ENCODE measurements around the gene BMPR1A. TPM values are rescaled to one million over a fixed set of nuclear protein-coding genes. Genes with fewer than 3 reads are reported as not detected.

The BMPR1A gene
- total and polyA plus RNA-seq, 4 donors, result 38.1 to 84.0 (median 63.4) TPM

Small RNA genes within 50 kb of the gene (small RNA-seq; reads per million reads assigned to genes)
- gene RNU1-19P (ENCODE audit: low replicate concordance), result 0.08 reads per million

Other genes with a start within 250 kb of the BMPR1A start
- 10 to 100 TPM; 42.6 to 57.0 TPM for gene WAPL, start 234.8 kb upstream of the BMPR1A start, total RNA-seq
- 10 to 100 TPM; 25.2 to 28.6 TPM for gene WAPL, start 234.8 kb upstream of the BMPR1A start, polyA plus RNA-seq (ENCODE audit: insufficient read length in 2 of 2)
- not detected for gene OPN4, start 102.1 kb upstream of the BMPR1A start, total RNA-seq
- gene OPN4, start 102.1 kb upstream of the BMPR1A start, polyA plus RNA-seq (ENCODE audit: insufficient read length in 2 of 2), result under 1 TPM in 1 of 2 donors, not detected in 1; 0.17 TPM
- 1 to 10 TPM in 1 of 2 donors, under 1 TPM in 1; 0.66 to 1.7 TPM for gene LDB3, start 88.1 kb upstream of the BMPR1A start, total RNA-seq
- gene LDB3, start 88.1 kb upstream of the BMPR1A start, polyA plus RNA-seq (ENCODE audit: insufficient read length in 2 of 2), result 1 to 10 TPM; 3.1 to 4.3 TPM
- 10 to 100 TPM; 14.9 to 33.5 TPM for gene MMRN2, start 201.0 kb downstream of the BMPR1A start, total RNA-seq
- gene MMRN2, start 201.0 kb downstream of the BMPR1A start, polyA plus RNA-seq (ENCODE audit: insufficient read length in 2 of 2), result 10 to 100 TPM; 13.5 to 14.6 TPM
- gene SNCG, start 202.0 kb downstream of the BMPR1A start, total RNA-seq, result 100 to 1,000 TPM in 1 of 2 donors, 10 to 100 TPM in 1; 94.8 to 169 TPM
- 100 to 1,000 TPM; 541 to 545 TPM for gene SNCG, start 202.0 kb downstream of the BMPR1A start, polyA plus RNA-seq (ENCODE audit: insufficient read length in 2 of 2)
- gene ADIRF, start 211.9 kb downstream of the BMPR1A start, total RNA-seq, result 10 to 100 TPM; 23.9 to 63.9 TPM
- 10 to 100 TPM; 31.5 to 35.7 TPM for gene ADIRF, start 211.9 kb downstream of the BMPR1A start, polyA plus RNA-seq (ENCODE audit: insufficient read length in 2 of 2)

All from spinal cord (tissue), 4 donors.